OCI-LY1 (cell line): ENCODE data around the gene DYRK1A.

ENCODE experiments used
- H2AFZ ChIP-seq: fragments of 200-600 bp; sonication (generic), shearing (Covaris generic); 2 replicates; pipeline ENCODE4 v1.6.0; 2014; ENCODE audit warnings: antibody characterized with exemption, mild to moderate bottlenecking, low read length
- H3F3A ChIP-seq: fragments of 200-600 bp; sonication (generic), shearing (Covaris generic); 2 replicates; pipeline ENCODE4 v1.6.0; 2014; ENCODE audit warnings: mild to moderate bottlenecking, antibody characterized with exemption, low read length, moderate library complexity; ENCODE audit not compliant: insufficient read depth
- H3K27ac ChIP-seq: fragments of 200-600 bp; sonication (generic); 2 replicates; pipeline ENCODE4 v1.5.1; 2014; ENCODE audit warnings: low read length, mixed run types, mild to moderate bottlenecking, low read depth; ENCODE audit not compliant: poor library complexity, severe bottlenecking
- H3K27me3 ChIP-seq: fragments of 200-600 bp; sonication (generic); 2 replicates; pipeline ENCODE4 v1.6.0; 2014; ENCODE audit warnings: antibody characterized with exemption, mild to moderate bottlenecking, low read length, moderate library complexity; ENCODE audit not compliant: insufficient read depth
- H3K36me3 ChIP-seq: fragments of 200-600 bp; sonication (generic); 2 replicates; pipeline ENCODE4 v1.6.1; 2014; ENCODE audit warnings: mild to moderate bottlenecking, antibody characterized with exemption, low read length, moderate library complexity, mixed read lengths; ENCODE audit not compliant: insufficient read depth
- H3K4me1 ChIP-seq: fragments of 200-600 bp; sonication (generic); 2 replicates; pipeline ENCODE4 v1.5.1; 2014; ENCODE audit warnings: mild to moderate bottlenecking, low read length, moderate library complexity; ENCODE audit not compliant: insufficient read depth, severe bottlenecking
- H3K4me2 ChIP-seq: fragments of 200-600 bp; sonication (generic), shearing (Covaris generic); 2 replicates; pipeline ENCODE4 v1.6.1; 2014; ENCODE audit warnings: low read length
- H3K4me3 ChIP-seq: fragments of 200-600 bp; sonication (generic); 2 replicates; pipeline ENCODE4 v1.5.1; 2014; ENCODE audit warnings: low read length, low read depth, mild to moderate bottlenecking, mixed read lengths; ENCODE audit not compliant: poor library complexity, severe bottlenecking
- H3K79me2 ChIP-seq: fragments of 200-600 bp; shearing (Covaris generic); 2 replicates; pipeline ENCODE4 v1.6.1; 2016; ENCODE audit warnings: mixed run types, low read length, mixed read lengths; ENCODE audit not compliant: insufficient read depth
- H3K9ac ChIP-seq: fragments of 200-600 bp; sonication (generic), shearing (Covaris generic); 2 replicates; pipeline ENCODE4 v1.6.1; 2014; ENCODE audit warnings: mild to moderate bottlenecking, low read length, mixed read lengths
- H3K9me2 ChIP-seq: fragments of 200-600 bp; sonication (generic), shearing (Covaris generic); 2 replicates; pipeline ENCODE4 v1.6.1; 2014; ENCODE audit warnings: low read depth, mild to moderate bottlenecking, low read length, mixed read lengths
- H3K9me3 ChIP-seq: fragments of 200-600 bp; shearing (Covaris generic); 2 replicates; pipeline ENCODE4 v1.6.1; 2014; ENCODE audit warnings: low read length, mixed read lengths
- H4K20me1 ChIP-seq: fragments of 200-600 bp; sonication (generic), shearing (Covaris generic); 2 replicates; pipeline ENCODE4 v1.6.0; 2016; ENCODE audit warnings: mild to moderate bottlenecking, low read length; ENCODE audit not compliant: insufficient read depth
- CTCF ChIP-seq: fragments of 200-600 bp; sonication (generic), shearing (Covaris generic); IDR thresholded peaks from 2 replicates; pipeline ENCODE4 v1.5.1; 2017; ENCODE audit warnings: mild to moderate bottlenecking, antibody characterized with exemption, low read length, moderate library complexity, mixed read lengths
- EZH2 ChIP-seq: fragments of 200-600 bp; sonication (generic), shearing (Covaris generic); IDR thresholded peaks from 2 replicates; pipeline ENCODE4 v1.8.0; 2017; ENCODE audit warnings: borderline replicate concordance, mixed run types, mild to moderate bottlenecking, antibody characterized with exemption, low read length, moderate library complexity, mixed read lengths

Gene DYRK1A

GRCh38 chr21:37475186-37475868 lies 108.8 kb downstream of the DYRK1A start:
- H4K20me1 ChIP-seq: no peaks in the 10 kb centered on the region
- peaks cover 87% of the 10 kb centered on the region for H3K79me2 ChIP-seq
- no peaks in the 10 kb centered on the region for H3F3A ChIP-seq
- TF ChIP-seq CTCF: no peak
- no peak for TF ChIP-seq EZH2
- no peak overlapping the region for H2AFZ ChIP-seq
- no peak overlapping the region for H3K27ac ChIP-seq
- H3K36me3 ChIP-seq: peaks cover 43% of the 10 kb centered on the region
- no peak overlapping the region for H3K4me2 ChIP-seq
- no peaks in the 10 kb centered on the region for H3K9me3 ChIP-seq
- H3K9ac ChIP-seq: no peak overlapping the region
- no peaks in the 10 kb centered on the region for H3K9me2 ChIP-seq
- H3K4me1 ChIP-seq: peaks cover 3% of the 10 kb centered on the region
- H3K27me3 ChIP-seq: no peaks in the 10 kb centered on the region
- no peak overlapping the region for H3K4me3 ChIP-seq

GRCh38 chr21:37478794-37479193 lies 112.2 kb downstream of the DYRK1A start:
- H3K27me3 ChIP-seq: no peaks in the 10 kb centered on the region
- H3F3A ChIP-seq: no peaks in the 10 kb centered on the region
- no peak for TF ChIP-seq EZH2
- no peak for TF ChIP-seq CTCF
- H3K9ac ChIP-seq: no peak overlapping the region
- H2AFZ ChIP-seq: no peak overlapping the region
- H3K9me2 ChIP-seq: no peaks in the 10 kb centered on the region
- H3K79me2 ChIP-seq: peaks cover 52% of the 10 kb centered on the region
- no peaks in the 10 kb centered on the region for H3K9me3 ChIP-seq
- H3K27ac ChIP-seq: no peak overlapping the region
- no peak overlapping the region for H3K4me3 ChIP-seq
- H3K4me2 ChIP-seq: no peak overlapping the region
- no peaks in the 10 kb centered on the region for H4K20me1 ChIP-seq
- peaks cover 3% of the 10 kb centered on the region for H3K4me1 ChIP-seq
- peaks cover 43% of the 10 kb centered on the region for H3K36me3 ChIP-seq

GRCh38 chr21:37483776-37484175 lies 117.2 kb downstream of the DYRK1A start:
- no peaks in the 10 kb centered on the region for H3F3A ChIP-seq
- TF ChIP-seq EZH2 (no peak), CTCF (no peak)
- H3K79me2 ChIP-seq: peaks cover 5% of the 10 kb centered on the region
- H3K9ac ChIP-seq: no peak overlapping the region
- H3K9me2 ChIP-seq: no peaks in the 10 kb centered on the region
- H3K4me2 ChIP-seq: no peak overlapping the region
- no peaks in the 10 kb centered on the region for H3K27me3 ChIP-seq
- no peak overlapping the region for H3K27ac ChIP-seq
- no peak overlapping the region for H3K4me3 ChIP-seq
- peaks cover 69% of the 10 kb centered on the region for H3K36me3 ChIP-seq
- H4K20me1 ChIP-seq: no peaks in the 10 kb centered on the region
- no peak overlapping the region for H2AFZ ChIP-seq
- no peaks in the 10 kb centered on the region for H3K9me3 ChIP-seq
- H3K4me1 ChIP-seq: no peaks in the 10 kb centered on the region
